HG03575 (cell line): ENCODE measurements around the gene DLG2.
"Not testable (repeated sequence)": the region's sequence is repeated elsewhere in the genome, so short reads cannot be mapped to it uniquely, and the experiment has no call there.

Source experiments
- ATAC-seq: cut with Tn5 transposase; IDR thresholded peaks from one replicate; pipeline ENCODE4 v1.9.1; 2021; ENCODE audit not compliant: unreplicated experiment, insufficient number of reproducible peaks, low FRiP score; ENCODE audit errors: extremely low read depth

The DLG2 gene

GRCh38 chr11:84854498-84854880 is 772.7 kb downstream of the DLG2 start:
- ATAC-seq = no peak

- no peak for ATAC-seq
Observed at GRCh38 chr11:84853841-84854497, 773.2 kb downstream of the DLG2 start.

GRCh38 chr11:84847842-84848241 is 779.3 kb downstream of the DLG2 start:
- ATAC-seq = no peak

DNA sequence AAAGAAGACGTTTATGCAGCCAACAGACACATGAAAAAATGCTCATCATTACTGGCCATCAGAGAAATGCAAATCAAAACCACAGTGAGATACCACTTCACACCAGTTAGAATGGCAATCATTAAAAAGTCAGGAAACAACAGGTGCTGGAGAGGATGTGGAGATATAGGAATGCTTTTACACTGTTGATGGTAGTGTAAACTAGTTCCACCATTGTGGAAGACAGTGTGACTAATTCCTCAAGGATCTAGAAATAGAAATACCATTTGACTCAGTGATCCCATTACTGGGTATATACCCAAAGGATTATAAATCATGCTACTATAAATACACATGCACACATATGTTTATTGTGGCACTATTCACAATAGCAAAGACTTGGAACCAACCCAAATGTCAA is 786.9 kb downstream of the DLG2 start:
- ATAC-seq = not testable (repeated sequence)

GRCh38 chr11:84837402-84838069 is 789.6 kb downstream of the DLG2 start:
- ATAC-seq = no peak

GRCh38 chr11:84836371-84836770 is 790.8 kb downstream of the DLG2 start:
- ATAC-seq = no peak

DNA sequence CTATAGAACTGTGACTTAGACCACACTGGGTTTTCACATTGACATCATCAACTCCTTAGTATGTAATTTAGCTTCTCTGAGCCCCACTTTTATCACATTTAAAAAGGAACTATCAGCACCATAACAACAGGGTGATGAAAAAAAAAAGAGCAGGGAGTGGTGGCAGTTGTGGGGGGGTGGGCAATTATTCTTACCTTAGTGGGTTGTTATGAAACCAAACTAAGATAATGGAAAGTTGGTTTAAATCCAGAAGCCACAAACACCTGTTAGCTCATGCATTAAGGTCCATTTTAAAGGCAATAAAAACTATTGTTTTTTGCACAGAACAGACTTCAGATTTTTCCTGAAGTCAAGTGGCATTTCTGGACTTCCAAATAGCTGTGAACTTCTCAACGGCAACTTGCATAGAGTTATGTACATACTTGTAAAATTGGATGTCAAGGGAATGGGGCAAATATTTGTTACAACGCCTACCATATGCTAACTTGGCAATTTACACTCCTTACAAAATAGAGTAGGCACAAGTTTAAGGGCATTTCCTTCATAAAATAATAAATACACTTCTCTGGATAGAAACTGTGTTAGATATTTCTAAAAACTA is 793.6 kb downstream of the DLG2 start:
- no peak for ATAC-seq

- no peak for ATAC-seq
Observed at GRCh38 chr11:84830372-84830771, 796.8 kb downstream of the DLG2 start.

DNA sequence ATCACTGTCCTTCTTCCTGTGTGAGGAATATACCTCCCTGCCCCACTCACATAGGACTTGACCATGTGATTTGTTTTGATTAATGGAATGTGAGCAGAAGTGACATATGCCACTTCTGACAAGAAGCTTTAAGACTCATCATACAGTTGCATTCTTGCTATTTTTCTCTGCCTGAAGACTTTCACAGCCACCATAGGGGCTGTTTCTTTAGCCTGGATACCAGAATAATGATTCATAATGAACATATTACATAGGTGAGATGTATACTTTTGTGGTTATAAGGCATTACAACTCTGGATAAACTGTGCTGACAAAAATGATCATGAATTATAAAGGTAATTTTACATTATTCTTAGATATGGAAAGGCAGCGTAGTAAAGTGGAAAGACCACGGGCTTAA is 798.0 kb downstream of the DLG2 start:
- ATAC-seq = no peak

GRCh38 chr11:84828616-84829015 is 798.5 kb downstream of the DLG2 start:
- no peak for ATAC-seq

- no peak for ATAC-seq
Observed at GRCh38 chr11:84825106-84825660, 802.0 kb downstream of the DLG2 start.

- ATAC-seq = no peak
Observed at GRCh38 chr11:84824624-84825023, 802.5 kb downstream of the DLG2 start.

DNA sequence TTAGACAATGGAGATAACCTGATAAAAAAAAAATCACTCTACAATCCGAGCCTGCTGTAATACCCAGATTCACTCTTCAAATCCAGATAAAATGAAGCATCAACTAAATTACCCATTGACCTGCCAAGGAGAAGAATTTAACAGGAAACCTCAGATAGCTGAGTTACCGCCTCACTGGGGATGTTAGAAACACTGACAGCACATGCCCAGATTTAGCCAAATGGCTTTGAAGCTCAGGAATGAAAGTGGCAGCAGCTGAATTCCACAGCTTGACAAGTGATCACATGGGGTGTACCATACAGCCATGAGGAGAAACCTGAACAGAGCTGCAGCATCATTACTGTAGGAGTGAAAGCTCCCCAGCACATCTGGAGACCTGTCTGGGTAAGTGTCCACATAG is 807.6 kb downstream of the DLG2 start:
- ATAC-seq = no peak

DNA sequence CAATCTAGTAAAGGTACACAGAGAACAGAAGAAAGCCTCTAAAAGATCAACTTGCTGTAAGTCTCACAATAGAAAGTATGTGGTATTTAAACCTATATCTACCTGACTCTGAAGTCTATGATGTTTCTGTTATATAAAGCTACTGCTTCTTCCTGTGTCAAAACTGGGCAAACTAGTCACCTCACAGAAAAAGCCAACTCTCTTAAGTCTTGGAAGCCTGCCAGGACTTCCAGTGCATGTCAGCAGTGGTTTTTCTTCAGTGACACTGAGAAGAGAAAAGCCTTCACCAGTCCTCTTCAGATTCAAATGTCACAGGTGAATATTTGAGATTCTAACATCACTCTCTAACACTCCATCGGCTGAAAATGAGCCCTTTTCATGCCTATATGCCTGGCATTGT is 808.0 kb downstream of the DLG2 start:
- no peak for ATAC-seq

DNA sequence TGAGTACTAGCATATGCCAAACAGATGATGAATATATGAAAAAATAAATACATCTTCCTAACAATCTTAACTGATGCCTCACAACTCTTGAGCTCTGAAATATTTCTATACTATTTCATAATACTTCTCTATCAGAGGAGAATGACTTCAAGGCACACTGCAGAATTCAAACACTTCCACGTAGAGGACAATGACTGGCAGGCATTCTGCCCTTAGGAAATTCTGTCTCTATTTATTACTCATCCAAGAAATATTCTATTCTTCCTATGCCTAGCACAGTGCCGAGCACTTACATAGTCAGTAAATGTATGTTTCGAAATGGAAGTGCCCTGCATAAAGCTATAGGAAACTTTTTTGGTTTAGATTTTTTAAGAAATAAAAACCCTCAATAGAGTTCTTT is 809.1 kb downstream of the DLG2 start:
- ATAC-seq = no peak

- ATAC-seq = no peak
Observed at GRCh38 chr11:84812471-84812969, 814.6 kb downstream of the DLG2 start.

DNA sequence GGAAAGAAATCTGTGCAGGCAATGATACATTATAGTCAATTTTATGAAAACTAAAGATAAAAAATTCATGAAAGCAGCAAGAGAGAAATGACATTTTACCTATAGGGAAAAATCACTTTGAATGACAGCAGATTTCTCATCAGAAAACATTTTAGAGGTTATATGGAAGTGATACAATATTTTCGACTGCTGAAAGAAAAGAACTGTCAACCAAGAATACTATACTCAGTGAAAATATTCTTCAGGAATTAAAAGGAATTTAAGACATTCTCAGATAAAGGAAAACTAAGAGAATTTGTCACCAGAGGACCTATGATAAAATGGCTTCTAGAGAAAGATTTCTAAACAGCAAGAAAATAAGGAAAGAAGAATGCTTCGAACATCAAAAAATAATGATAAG is 820.8 kb downstream of the DLG2 start:
- ATAC-seq = no peak

DNA sequence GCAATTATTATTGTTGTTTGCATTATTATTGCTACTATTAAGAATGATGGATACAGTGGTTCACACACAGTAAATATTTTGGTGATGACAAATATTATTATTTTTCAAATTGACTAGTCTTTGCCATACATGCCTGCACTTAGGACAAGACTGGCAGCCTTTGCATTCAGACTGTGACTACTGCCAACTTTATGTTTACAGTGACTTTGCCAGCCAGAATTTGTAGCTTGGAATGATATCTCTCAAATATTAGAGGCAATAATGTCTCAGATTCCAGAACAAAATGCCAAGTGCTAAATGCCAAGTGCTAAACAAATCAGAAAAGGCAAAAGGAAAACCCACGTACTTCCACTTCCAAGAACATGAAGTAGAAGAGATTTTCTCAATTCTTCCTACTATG is 823.1 kb downstream of the DLG2 start:
- no peak for ATAC-seq

DNA sequence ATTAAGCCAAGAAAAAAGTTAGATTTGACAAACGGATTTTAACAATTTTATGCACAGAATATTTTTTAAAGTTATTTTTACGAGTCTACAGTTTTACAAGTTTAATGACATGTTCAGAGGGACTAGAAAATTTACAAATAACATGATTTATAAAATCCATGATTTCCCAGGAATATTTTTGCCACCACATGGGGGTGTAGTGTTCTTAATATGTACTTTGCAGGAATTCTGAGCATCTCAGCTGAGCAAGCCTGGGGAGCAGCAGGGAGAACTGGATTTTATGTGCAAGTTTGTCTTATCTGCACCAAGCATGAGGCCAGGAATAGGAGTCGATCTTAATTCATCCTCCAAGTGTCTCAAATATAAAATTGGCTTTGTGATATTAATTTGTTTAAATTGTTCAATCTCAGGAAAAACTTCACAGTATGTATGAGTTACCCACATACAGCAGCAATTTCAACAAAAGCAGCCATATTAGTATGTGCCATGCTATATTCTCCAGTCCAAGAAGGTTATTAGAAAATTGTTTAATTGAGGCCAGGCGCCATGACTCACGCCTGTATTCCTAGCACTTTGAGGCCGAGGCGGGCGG is 826.3 kb downstream of the DLG2 start:
- no peak for ATAC-seq

GRCh38 chr11:84799112-84799511 is 828.0 kb downstream of the DLG2 start:
- no peak for ATAC-seq
